GM12878 (cell line): ENCODE results near the gene TLNRD1. TPM values are rescaled to one million over a fixed set of nuclear protein-coding genes. Genes with fewer than 3 reads are reported as not detected.

Experiments
- ATAC-seq: fragments of 200-7000 bp; cut with Tn5 transposase; 3 replicates; pipeline ENCODE4 v1.9.1; 2020; ENCODE audit warnings: mild to moderate bottlenecking, moderate library complexity
- BruUV-seq: library from RNA; stranded (reverse); fragments of 400-500 nt; replicated peaks from 2 replicates; lab custom pipeline; 2021; lab: Mats Ljungman, UMichigan
- CTCF ChIA-PET: fragments of 300-600 bp; sonication (Branson Sonifier 250); formaldehyde crosslinking; extraction: SDS; loops from one replicate; lab custom pipeline; 2021; ENCODE audit warnings: inconsistent platforms; lab: Yijun Ruan, JAX
- POLR2A ChIA-PET: fragments of 350-600 bp; formaldehyde crosslinking; extraction: SDS; loops from one replicate; lab custom pipeline; 2021; ENCODE audit warnings: inconsistent platforms; lab: Charles Lee
- RAD21 ChIA-PET: fragments of 300-600 bp; sonication (Branson Sonifier 250); formaldehyde crosslinking; loops from one replicate; lab custom pipeline; 2023; ENCODE audit warnings: antibody characterized with exemption; ENCODE audit not compliant: unreplicated experiment; lab: Charles Lee
- SMC1A ChIA-PET: fragments of 300-600 bp; sonication (Branson Sonifier 250); formaldehyde crosslinking; loops from one replicate; lab custom pipeline; 2023; ENCODE audit not compliant: unreplicated experiment, uncharacterized antibody; lab: Charles Lee
- DNase-seq: peaks from one replicate; pipeline ENCODE4 v3.0.0-alpha.2; 2011; ENCODE audit warnings: low read depth, low spot score
- FAIRE-seq: peaks from 3 replicates; lab custom pipeline; 2011; peaks lifted over from hg19 to GRCh38; lab: Jason Lieb, UNC
- H2AFZ ChIP-seq: 2 replicates; pipeline ENCODE4 v1.6.0; 2011; ENCODE audit warnings: low read depth, low read length, control low read depth; ENCODE audit not compliant: control insufficient read depth
- H3K27ac ChIP-seq: 2 replicates; pipeline ENCODE4 v1.5.1; 2011; ENCODE audit warnings: control low read depth; ENCODE audit not compliant: control insufficient read depth, insufficient read depth
- H3K27me3 ChIP-seq, 2 experiments: replicated peaks in 1 of 2; 2 replicates each; pipeline versions ENCODE4 v1.6.0 to v1.6.1; 2011; ENCODE audit warnings: low read length in 1 of 2; ENCODE audit not compliant: control insufficient read depth in 2 of 2, insufficient read depth in 2 of 2
- H3K36me3 ChIP-seq, 2 experiments: 2 replicates each; pipeline ENCODE4 v1.5.1; 2011; ENCODE audit warnings: low read length in 1 of 2; ENCODE audit not compliant: control insufficient read depth in 2 of 2, insufficient read depth in 2 of 2
- H3K4me1 ChIP-seq: 2 replicates; pipeline ENCODE4 v1.6.1; 2011; ENCODE audit warnings: mild to moderate bottlenecking, low read length, moderate library complexity, mixed read lengths; ENCODE audit not compliant: control insufficient read depth, insufficient read depth
- H3K4me2 ChIP-seq: 2 replicates; pipeline ENCODE4 v1.6.0; 2011; ENCODE audit warnings: control low read depth; ENCODE audit not compliant: control insufficient read depth, insufficient read depth
- H3K4me3 ChIP-seq: fragments of 200-600 bp; sonication (generic); 2 replicates; pipeline ENCODE4 v1.5.1; 2016
- H3K79me2 ChIP-seq: 2 replicates; pipeline ENCODE4 v1.6.0; 2011; ENCODE audit warnings: low read length; ENCODE audit not compliant: control insufficient read depth, insufficient read depth
- H3K9ac ChIP-seq: 2 replicates; pipeline ENCODE4 v1.8.0; 2011; ENCODE audit warnings: low read length, control low read depth, mixed read lengths; ENCODE audit not compliant: control insufficient read depth, insufficient read depth
- H3K9me3 ChIP-seq: replicated peaks from 3 replicates; pipeline ENCODE4 v1.5.1; 2011; ENCODE audit warnings: mild to moderate bottlenecking, low read length; ENCODE audit not compliant: control insufficient read depth, insufficient read depth
- H4K20me1 ChIP-seq: 2 replicates; pipeline ENCODE4 v1.6.0; 2011; ENCODE audit not compliant: control insufficient read depth, insufficient read depth
- CHD1 ChIP-seq: IDR thresholded peaks from 2 replicates; pipeline ENCODE4 v1.6.1; 2012; ENCODE audit warnings: low read depth, low read length, improper control_type of control experiment
- CTCF ChIP-seq, 3 experiments: IDR thresholded peaks in 2 of 3; conservative IDR thresholded peaks in 1 of 3; 2 replicates each; pipeline ENCODE4 v1.5.1; 2011; ENCODE audit warnings: low read depth in 3 of 3, low read length in 3 of 3, mild to moderate bottlenecking in 3 of 3, control low read depth in 2 of 3, moderate library complexity in 2 of 3, inconsistent platforms in 1 of 3, mixed read lengths in 1 of 3; ENCODE audit not compliant: control insufficient read depth in 2 of 3, insufficient read depth in 1 of 3; ENCODE audit errors: extremely low read depth in 1 of 3
- DPF2 ChIP-seq: fragments of 450-650 bp; IDR thresholded peaks from 2 replicates; pipeline ENCODE4 v1.6.1; 2017; ENCODE audit warnings: mild to moderate bottlenecking
- ESRRA ChIP-seq: IDR thresholded peaks from 2 replicates; pipeline ENCODE4 v1.6.1; 2012; ENCODE audit warnings: mild to moderate bottlenecking, low read length, improper control_type of control experiment
- JUNB ChIP-seq: IDR thresholded peaks from 2 replicates; pipeline ENCODE4 v1.6.1; 2016; ENCODE audit warnings: antibody characterized with exemption, mild to moderate bottlenecking
- MYC ChIP-seq: IDR thresholded peaks from 2 replicates; pipeline ENCODE4 v1.6.1; 2011; ENCODE audit warnings: mild to moderate bottlenecking, low read length, moderate library complexity, inconsistent platforms; ENCODE audit not compliant: insufficient read depth, insufficient replicate concordance, insufficient read length, severe bottlenecking
- NFYA ChIP-seq: IDR thresholded peaks from 2 replicates; pipeline ENCODE4 v1.6.1; 2011; ENCODE audit warnings: low read depth, mild to moderate bottlenecking, low read length, improper control_type of control experiment, borderline replicate concordance
- PBX3 ChIP-seq: IDR thresholded peaks from 2 replicates; pipeline ENCODE4 v1.6.1; 2011; ENCODE audit warnings: mild to moderate bottlenecking, low read depth, low read length, moderate library complexity; ENCODE audit not compliant: insufficient replicate concordance
- PML ChIP-seq: IDR thresholded peaks from 2 replicates; pipeline ENCODE4 v1.6.1; 2012; ENCODE audit warnings: low read length, inconsistent platforms
- RAD21 ChIP-seq: IDR thresholded peaks from 2 replicates; pipeline ENCODE4 v1.6.1; 2011; ENCODE audit warnings: mild to moderate bottlenecking, low read depth, low read length, moderate library complexity; ENCODE audit not compliant: insufficient read depth
- RBBP5 ChIP-seq: fragments of 200-600 bp; sonication (generic); conservative IDR thresholded peaks from 2 replicates; pipeline ENCODE4 v1.6.1; 2016
- SMARCA5 ChIP-seq: fragments of 450-650 bp; IDR thresholded peaks from 2 replicates; pipeline ENCODE4 v1.6.1; 2017; ENCODE audit warnings: mild to moderate bottlenecking
- SUPT20H ChIP-seq: IDR thresholded peaks from 2 replicates; pipeline ENCODE4 v1.6.1; 2011; ENCODE audit warnings: low read depth, mild to moderate bottlenecking, low read length, moderate library complexity, borderline replicate concordance; ENCODE audit not compliant: control insufficient read depth
- YY1 ChIP-seq: IDR thresholded peaks from 2 replicates; pipeline ENCODE4 v1.6.1; 2011; ENCODE audit warnings: low read depth, mild to moderate bottlenecking, low read length
- ZBTB33 ChIP-seq: fragments of 450-650 bp; IDR thresholded peaks from 2 replicates; pipeline ENCODE4 v1.6.1; 2017; ENCODE audit warnings: mild to moderate bottlenecking
- ZNF24 ChIP-seq: fragments of 450-650 bp; IDR thresholded peaks from 2 replicates; pipeline ENCODE4 v1.6.1; 2017; ENCODE audit warnings: antibody characterized with exemption, mild to moderate bottlenecking
- WGBS: methylation state at CpG from one replicate; pipeline ENCODE4 v1.1.6; 2016; ENCODE audit warnings: low lambda C conversion rate; ENCODE audit not compliant: insufficient replicate concordance, insufficient coverage; ENCODE audit errors: missing lambda C conversion rate; 5-methylcytosine and 5-hydroxymethylcytosine counted together
- in situ Hi-C: fragments of 300-500 bp; cut with MboI; formaldehyde crosslinking; loops from 9 replicates; pipeline ENCODE4 v1.14.3; 2018; ENCODE audit warnings: mixed read lengths
- intact Hi-C: fragments of 100-400 bp; cut with micrococcal nuclease; formaldehyde crosslinking; loops from one replicate; pipeline ENCODE4 v1.14.2; 2022; ENCODE audit not compliant: unreplicated experiment
- polyA plus RNA-seq, 11 experiments: library from polyadenylated mRNA; depleted of rRNA in 4 of 11; unstranded in 6 of 11; stranded (reverse) in 5 of 11; fragments of >200 nt; fragmentation: Nextera tagmentation in 4 of 11; fragmentation: Illumina TruSeq in 1 of 11; extraction: Ambion mirVana in 4 of 11; extraction: Trizol in 1 of 11; gene quantifications; 1 replicate in 1 of 11; 2 replicates in 10 of 11; pipeline versions ENCODE4 v1.2.1 to v1.2.3, GENCODE V29; 2011 to 2016; ENCODE audit warnings: inconsistent platforms in 2 of 11, missing spikeins in 2 of 11, low read depth in 1 of 11
- total RNA-seq, 4 experiments: library from RNA; depleted of rRNA in 3 of 4; stranded (reverse); fragments of >200 nt in 3 of 4; fragmentation: Illumina TruSeq in 1 of 4; extraction: Trizol in 1 of 4; gene quantifications; 2 replicates each; pipeline versions ENCODE4 v1.2.1 to v1.2.3, GENCODE V29; 2013 to 2021
- TF ChIP-seq, protein P1 (sequence below): fragments of 450-650 bp; IDR thresholded peaks from 2 replicates; pipeline ENCODE4 v1.6.1; 2018; ENCODE audit warnings: mild to moderate bottlenecking, low read depth, moderate library complexity; ENCODE audit not compliant: partially characterized antibody

The TLNRD1 gene
- total and polyA plus RNA-seq, 10 of the 15 experiments (the other 5 are each of a cell fraction or from before 2014, with no cell fraction given) = 2.5 to 44.8 (median 9.1) TPM

DNA sequence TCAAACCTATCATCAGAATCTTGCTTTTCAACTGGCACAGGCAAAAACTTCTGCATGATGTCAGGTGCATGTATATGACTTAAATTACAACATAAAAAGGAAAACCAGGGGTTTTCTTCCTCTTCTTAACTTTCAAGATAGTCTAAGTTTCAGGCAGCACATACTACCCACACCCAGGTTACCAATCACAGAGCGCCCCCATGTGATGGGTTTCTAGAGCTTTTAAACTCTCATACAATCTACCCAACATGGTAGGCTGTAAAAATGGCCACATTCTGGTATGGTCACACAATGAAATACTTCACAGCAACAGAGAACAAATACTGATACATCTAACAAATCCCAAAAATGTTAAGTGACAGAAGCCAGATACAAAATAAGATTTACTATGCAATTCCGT is 18.5 kb upstream of the TLNRD1 start:
- Histone ChIP-seq H3K9ac (no peak overlapping the region), H3K79me2 (peaks cover 42% of the 10 kb centered on the region), H3K9me3 (no peaks in the 10 kb centered on the region), H3K27ac (no peak overlapping the region), H4K20me1 (no peaks in the 10 kb centered on the region)
- DNase-seq = no peak
- POLR2A ChIA-PET = no interaction called here
- intact Hi-C loops = no loop called here
- TF ChIP-seq YY1 (peak; percentile 72), ZBTB33 (no peak), PBX3 (no peak), PML (no peak), ZNF24 (peak; percentile 70; the same call in 1 of the 2 replicates), CHD1 (no peak), ESRRA (no peak), CTCF (IDR thresholded peaks at IDR 0.05 in 2 of 3, conservative IDR thresholded peaks at IDR 0.05 in 1 of 3; ENCODE audit: control insufficient read depth in 2 of 3, extremely low read depth in 1 of 3, insufficient read depth in 1 of 3, low read depth in 3 of 3, low read length in 3 of 3) (peak; percentile 51 to 66 (median 64); a peak in 5 of 6 replicates), SUPT20H (no peak), SMARCA5 (no peak), DPF2 (no peak), RBBP5 (no peak), NFYA (no peak), MYC (no peak), RAD21 (peak; percentile 58), JUNB (no peak)
- TF ChIP-seq, protein P1, sequence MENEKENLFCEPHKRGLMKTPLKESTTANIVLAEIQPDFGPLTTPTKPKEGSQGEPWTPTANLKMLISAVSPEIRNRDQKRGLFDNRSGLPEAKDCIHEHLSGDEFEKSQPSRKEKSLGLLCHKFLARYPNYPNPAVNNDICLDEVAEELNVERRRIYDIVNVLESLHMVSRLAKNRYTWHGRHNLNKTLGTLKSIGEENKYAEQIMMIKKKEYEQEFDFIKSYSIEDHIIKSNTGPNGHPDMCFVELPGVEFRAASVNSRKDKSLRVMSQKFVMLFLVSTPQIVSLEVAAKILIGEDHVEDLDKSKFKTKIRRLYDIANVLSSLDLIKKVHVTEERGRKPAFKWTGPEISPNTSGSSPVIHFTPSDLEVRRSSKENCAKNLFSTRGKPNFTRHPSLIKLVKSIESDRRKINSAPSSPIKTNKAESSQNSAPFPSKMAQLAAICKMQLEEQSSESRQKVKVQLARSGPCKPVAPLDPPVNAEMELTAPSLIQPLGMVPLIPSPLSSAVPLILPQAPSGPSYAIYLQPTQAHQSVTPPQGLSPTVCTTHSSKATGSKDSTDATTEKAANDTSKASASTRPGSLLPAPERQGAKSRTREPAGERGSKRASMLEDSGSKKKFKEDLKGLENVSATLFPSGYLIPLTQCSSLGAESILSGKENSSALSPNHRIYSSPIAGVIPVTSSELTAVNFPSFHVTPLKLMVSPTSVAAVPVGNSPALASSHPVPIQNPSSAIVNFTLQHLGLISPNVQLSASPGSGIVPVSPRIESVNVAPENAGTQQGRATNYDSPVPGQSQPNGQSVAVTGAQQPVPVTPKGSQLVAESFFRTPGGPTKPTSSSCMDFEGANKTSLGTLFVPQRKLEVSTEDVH = no peak
- TF ChIP-seq, all 136 proteins: peak for 4
- CTCF ChIA-PET = interaction anchor here (1.3 to 1.9 kb wide), 4 partner anchors 10 to 284 kb away, joined by 3 to 7 read pairs (median 6); no protein-coding TSS in a partner anchor
- FAIRE-seq (peak; percentile 71), ATAC-seq (peak; percentile 71)
- in situ Hi-C loops = no loop called here
- RAD21 ChIA-PET = interaction anchor here (2.0 kb wide), 1 partner anchor 284 kb away, joined by 9 read pairs; no protein-coding TSS in a partner anchor
- Histone ChIP-seq H3K27me3 (no peaks in the 10 kb centered on the region), H3K36me3 (peaks cover 1 to 10% of the 10 kb centered on the region in 2 experiments), H3K4me3 (no peak overlapping the region), H3K4me1 (peaks cover 5% of the 10 kb centered on the region), H2AFZ (no peak overlapping the region), H3K4me2 (no peak overlapping the region)
- no TSS peak for BruUV-seq
- WGBS = 63% methylated on average over 2 of the region's 2 CpGs
- SMC1A ChIA-PET = interaction anchor here (1.2 to 2.4 kb wide), 3 partner anchors 12 to 130 kb away, joined by 3 to 14 read pairs (median 3); no protein-coding TSS in a partner anchor
